Keratinocyte (primary cell): ENCODE results near the gene HELZ.

Experiments used
- EZH2 ChIP-seq: IDR thresholded peaks from one replicate; pipeline ENCODE4 v1.6.1; 2012; ENCODE audit warnings: inconsistent platforms, mild to moderate bottlenecking, low read length, moderate library complexity
- TF ChIP-seq, protein P1 (sequence below), 3 experiments: IDR thresholded peaks in 1 of 3; conservative IDR thresholded peaks in 1 of 3; optimal IDR thresholded peaks in 1 of 3; 2 replicates in 2 of 3; 3 replicates in 1 of 3; pipeline versions ENCODE3 to v1.5.1; 2011; ENCODE audit warnings: low read length in 3 of 3, mild to moderate bottlenecking in 3 of 3, moderate library complexity in 2 of 3, control low read depth in 1 of 3, inconsistent platforms in 1 of 3; ENCODE audit not compliant: insufficient read depth in 2 of 3; ENCODE audit errors: extremely low read depth in 1 of 3

DNA sequence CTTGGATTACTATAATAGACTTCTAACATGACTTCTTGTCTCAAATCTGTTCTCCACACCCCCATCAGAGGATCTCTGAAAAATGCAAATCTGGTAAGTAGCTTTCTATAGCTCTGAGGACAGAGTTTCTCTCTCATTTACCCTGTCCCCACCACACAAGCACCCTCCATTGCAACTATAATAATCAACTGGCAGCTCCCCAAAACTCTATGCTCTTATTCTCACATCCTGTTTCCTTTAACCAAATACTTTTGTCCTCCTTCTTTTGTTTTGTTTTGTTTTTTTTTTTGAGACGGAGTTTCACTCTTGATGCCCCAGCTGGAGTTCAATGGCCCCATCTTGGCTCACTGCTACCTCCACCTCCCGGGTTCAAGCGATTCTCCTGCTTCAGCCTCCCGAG is 73.4 kb downstream of the HELZ start:
- TF ChIP-seq, protein P1, sequence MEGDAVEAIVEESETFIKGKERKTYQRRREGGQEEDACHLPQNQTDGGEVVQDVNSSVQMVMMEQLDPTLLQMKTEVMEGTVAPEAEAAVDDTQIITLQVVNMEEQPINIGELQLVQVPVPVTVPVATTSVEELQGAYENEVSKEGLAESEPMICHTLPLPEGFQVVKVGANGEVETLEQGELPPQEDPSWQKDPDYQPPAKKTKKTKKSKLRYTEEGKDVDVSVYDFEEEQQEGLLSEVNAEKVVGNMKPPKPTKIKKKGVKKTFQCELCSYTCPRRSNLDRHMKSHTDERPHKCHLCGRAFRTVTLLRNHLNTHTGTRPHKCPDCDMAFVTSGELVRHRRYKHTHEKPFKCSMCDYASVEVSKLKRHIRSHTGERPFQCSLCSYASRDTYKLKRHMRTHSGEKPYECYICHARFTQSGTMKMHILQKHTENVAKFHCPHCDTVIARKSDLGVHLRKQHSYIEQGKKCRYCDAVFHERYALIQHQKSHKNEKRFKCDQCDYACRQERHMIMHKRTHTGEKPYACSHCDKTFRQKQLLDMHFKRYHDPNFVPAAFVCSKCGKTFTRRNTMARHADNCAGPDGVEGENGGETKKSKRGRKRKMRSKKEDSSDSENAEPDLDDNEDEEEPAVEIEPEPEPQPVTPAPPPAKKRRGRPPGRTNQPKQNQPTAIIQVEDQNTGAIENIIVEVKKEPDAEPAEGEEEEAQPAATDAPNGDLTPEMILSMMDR (optimal IDR thresholded peaks at IDR 0.05 in 1 of 3, IDR thresholded peaks at IDR 0.05 in 1 of 3, conservative IDR thresholded peaks at IDR 0.05 in 1 of 3; ENCODE audit: extremely low read depth in 1 of 3, insufficient read depth in 2 of 3, low read length in 3 of 3), result no peak
- no peak for TF ChIP-seq EZH2
